Measurements from ENCODE around the gene GSG1L2. TPM values are rescaled to one million over a fixed set of nuclear protein-coding genes. Genes with fewer than 3 reads are reported as not detected.

The GSG1L2 gene
- total RNA-seq, 2 donors from 2014 or later = not detected

GRCh38 chr17:9814337-9814945 is 7.4 kb downstream of the GSG1L2 start:
- H3K36me3 Mint-ChIP-seq = no peaks in the 10 kb centered on the region
- H3K27me3 Mint-ChIP-seq = peaks cover 8 to 26% of the 10 kb centered on the region in 2 donors
- ATAC-seq = no peak
- no peak overlapping the region for H3K27ac Mint-ChIP-seq
- H3K4me1 Mint-ChIP-seq (ENCODE audit: low read depth in 2 of 2) = peaks cover 0 to 3% of the 10 kb centered on the region in 2 donors
- DNase-seq (ENCODE audit: low spot score) = no peak
- no peak overlapping the region for H3K4me3 Mint-ChIP-seq
- no peaks in the 10 kb centered on the region for H3K9me3 Mint-ChIP-seq

GRCh38 chr17:9813166-9813565 is 8.7 kb downstream of the GSG1L2 start:
- ATAC-seq = no peak
- H3K4me3 Mint-ChIP-seq = no peak overlapping the region
- DNase-seq (ENCODE audit: low spot score) = no peak
- H3K36me3 Mint-ChIP-seq = no peaks in the 10 kb centered on the region
- H3K9me3 Mint-ChIP-seq = no peaks in the 10 kb centered on the region
- peaks cover 0 to 3% of the 10 kb centered on the region in 2 donors for H3K4me1 Mint-ChIP-seq (ENCODE audit: low read depth in 2 of 2)
- peaks cover 8 to 20% of the 10 kb centered on the region in 2 donors for H3K27me3 Mint-ChIP-seq
- no peak overlapping the region for H3K27ac Mint-ChIP-seq

GRCh38 chr17:9811537-9811936 is 10.3 kb downstream of the GSG1L2 start:
- Mint-ChIP-seq H3K4me3 (no peak overlapping the region), H3K27me3 (peaks cover 10 to 19% of the 10 kb centered on the region in 2 donors), H3K36me3 (no peaks in the 10 kb centered on the region), H3K9me3 (no peaks in the 10 kb centered on the region), H3K4me1 (ENCODE audit: low read depth in 2 of 2) (peaks cover 0 to 3% of the 10 kb centered on the region in 2 donors), H3K27ac (no peak overlapping the region)
- ATAC-seq (no peak), DNase-seq (ENCODE audit: low spot score) (no peak)

GRCh38 chr17:9811086-9811485 is 10.8 kb downstream of the GSG1L2 start:
- Mint-ChIP-seq H3K4me1 (ENCODE audit: low read depth in 2 of 2) (no peaks in the 10 kb centered on the region), H3K27ac (no peak overlapping the region), H3K36me3 (no peaks in the 10 kb centered on the region), H3K4me3 (no peak overlapping the region), H3K9me3 (no peaks in the 10 kb centered on the region), H3K27me3 (peaks cover 6 to 17% of the 10 kb centered on the region in 2 donors)
- no peak for DNase-seq (ENCODE audit: low spot score)
- no peak for ATAC-seq

- DNase-seq (ENCODE audit: low spot score) (no peak), ATAC-seq (no peak)
- Mint-ChIP-seq H3K4me3 (no peak overlapping the region), H3K27ac (no peak overlapping the region), H3K4me1 (ENCODE audit: low read depth in 2 of 2) (no peaks in the 10 kb centered on the region), H3K9me3 (no peaks in the 10 kb centered on the region), H3K27me3 (peaks cover 6 to 21% of the 10 kb centered on the region in 2 donors), H3K36me3 (no peaks in the 10 kb centered on the region)
These were observed 11.6 kb downstream of the GSG1L2 start for GRCh38 chr17:9810100-9810949.

- H3K36me3 Mint-ChIP-seq = no peaks in the 10 kb centered on the region
- no peak for ATAC-seq
- H3K4me1 Mint-ChIP-seq (ENCODE audit: low read depth in 2 of 2) = no peaks in the 10 kb centered on the region
- no peaks in the 10 kb centered on the region for H3K9me3 Mint-ChIP-seq
- no peak for DNase-seq (ENCODE audit: low spot score)
- no peak overlapping the region for H3K4me3 Mint-ChIP-seq
- no peak overlapping the region for H3K27ac Mint-ChIP-seq
- peaks cover 13 to 25% of the 10 kb centered on the region in 2 donors for H3K27me3 Mint-ChIP-seq
These were observed 12.5 kb downstream of the GSG1L2 start for GRCh38 chr17:9809409-9809808.

GRCh38 chr17:9806699-9807098 is 15.2 kb downstream of the GSG1L2 start:
- H3K4me3 Mint-ChIP-seq = no peak overlapping the region
- no peaks in the 10 kb centered on the region for H3K9me3 Mint-ChIP-seq
- H3K27me3 Mint-ChIP-seq = peaks cover 18 to 24% of the 10 kb centered on the region in 2 donors
- no peaks in the 10 kb centered on the region for H3K4me1 Mint-ChIP-seq (ENCODE audit: low read depth in 2 of 2)
- DNase-seq (ENCODE audit: low spot score) = no peak
- H3K36me3 Mint-ChIP-seq = no peaks in the 10 kb centered on the region
- no peak for ATAC-seq
- no peak overlapping the region for H3K27ac Mint-ChIP-seq

- no peaks in the 10 kb centered on the region for H3K9me3 Mint-ChIP-seq
- ATAC-seq (no peak), DNase-seq (ENCODE audit: low spot score) (no peak)
- H3K27me3 Mint-ChIP-seq = peaks cover 18 to 20% of the 10 kb centered on the region in 2 donors
- no peaks in the 10 kb centered on the region for H3K4me1 Mint-ChIP-seq (ENCODE audit: low read depth in 2 of 2)
- H3K4me3 Mint-ChIP-seq = no peak overlapping the region
- H3K27ac Mint-ChIP-seq = no peak overlapping the region
- no peaks in the 10 kb centered on the region for H3K36me3 Mint-ChIP-seq
These were observed 16.1 kb downstream of the GSG1L2 start for GRCh38 chr17:9805769-9806168.

- Mint-ChIP-seq H3K27ac (no peak overlapping the region), H3K36me3 (no peaks in the 10 kb centered on the region), H3K9me3 (no peaks in the 10 kb centered on the region), H3K27me3 (peaks cover 26 to 31% of the 10 kb centered on the region in 2 donors), H3K4me3 (no peak overlapping the region), H3K4me1 (ENCODE audit: low read depth in 2 of 2) (no peaks in the 10 kb centered on the region)
- no peak for ATAC-seq
- DNase-seq (ENCODE audit: low spot score) = no peak
These were observed 19.2 kb downstream of the GSG1L2 start for GRCh38 chr17:9802697-9803096.

GRCh38 chr17:9802294-9802693 is 19.6 kb downstream of the GSG1L2 start:
- H3K4me3 Mint-ChIP-seq = no peak overlapping the region
- H3K36me3 Mint-ChIP-seq = no peaks in the 10 kb centered on the region
- H3K4me1 Mint-ChIP-seq (ENCODE audit: low read depth in 2 of 2) = no peaks in the 10 kb centered on the region
- DNase-seq (ENCODE audit: low spot score) = no peak
- H3K27ac Mint-ChIP-seq = no peak overlapping the region
- no peaks in the 10 kb centered on the region for H3K9me3 Mint-ChIP-seq
- peaks cover 23 to 33% of the 10 kb centered on the region in 2 donors for H3K27me3 Mint-ChIP-seq
- ATAC-seq = no peak

- Mint-ChIP-seq H3K9me3 (no peaks in the 10 kb centered on the region), H3K36me3 (no peaks in the 10 kb centered on the region), H3K27me3 (peaks cover 25 to 33% of the 10 kb centered on the region in 2 donors), H3K27ac (no peak overlapping the region), H3K4me3 (no peak overlapping the region), H3K4me1 (ENCODE audit: low read depth in 2 of 2) (no peaks in the 10 kb centered on the region)
- DNase-seq (ENCODE audit: low spot score) (no peak), ATAC-seq (no peak)
These were observed 20.4 kb downstream of the GSG1L2 start for GRCh38 chr17:9801505-9801904.

- Mint-ChIP-seq H3K9me3 (no peaks in the 10 kb centered on the region), H3K4me1 (ENCODE audit: low read depth in 2 of 2) (no peaks in the 10 kb centered on the region), H3K27ac (no peak overlapping the region), H3K4me3 (no peak overlapping the region), H3K27me3 (peaks cover 19 to 21% of the 10 kb centered on the region in 2 donors), H3K36me3 (no peaks in the 10 kb centered on the region)
- no peak for DNase-seq (ENCODE audit: low spot score)
- no peak for ATAC-seq
These were observed 23.2 kb downstream of the GSG1L2 start for GRCh38 chr17:9798724-9799123.

GRCh38 chr17:9798008-9798407 is 23.9 kb downstream of the GSG1L2 start:
- Mint-ChIP-seq H3K9me3 (no peaks in the 10 kb centered on the region), H3K27me3 (peaks cover 16 to 21% of the 10 kb centered on the region in 2 donors), H3K36me3 (no peaks in the 10 kb centered on the region), H3K4me3 (no peak overlapping the region), H3K27ac (no peak overlapping the region), H3K4me1 (ENCODE audit: low read depth in 2 of 2) (no peaks in the 10 kb centered on the region)
- ATAC-seq = no peak
- DNase-seq (ENCODE audit: low spot score) = no peak

GRCh38 chr17:9792181-9792840 is 29.6 kb downstream of the GSG1L2 start:
- Mint-ChIP-seq H3K36me3 (no peaks in the 10 kb centered on the region), H3K27ac (no peak overlapping the region), H3K4me3 (no peak overlapping the region), H3K27me3 (peaks cover 7 to 13% of the 10 kb centered on the region in 2 donors), H3K9me3 (no peaks in the 10 kb centered on the region), H3K4me1 (ENCODE audit: low read depth in 2 of 2) (no peaks in the 10 kb centered on the region)
- ATAC-seq (no peak), DNase-seq (ENCODE audit: low spot score) (no peak)

All from natural killer cell treated with Interleukin-12 subunit alpha and Interleukin-12 subunit beta and Interleukin-15 and Interleukin-18, amount 100 ng/mL, for 72 hours (primary cell).